HG02884 (cell line): ENCODE results near the gene MPG.

Experiments
- ATAC-seq: cut with Tn5 transposase; IDR thresholded peaks from one replicate; pipeline ENCODE4 v1.9.1; 2021; ENCODE audit warnings: mild to moderate bottlenecking, moderate library complexity; ENCODE audit not compliant: unreplicated experiment

The MPG gene

DNA sequence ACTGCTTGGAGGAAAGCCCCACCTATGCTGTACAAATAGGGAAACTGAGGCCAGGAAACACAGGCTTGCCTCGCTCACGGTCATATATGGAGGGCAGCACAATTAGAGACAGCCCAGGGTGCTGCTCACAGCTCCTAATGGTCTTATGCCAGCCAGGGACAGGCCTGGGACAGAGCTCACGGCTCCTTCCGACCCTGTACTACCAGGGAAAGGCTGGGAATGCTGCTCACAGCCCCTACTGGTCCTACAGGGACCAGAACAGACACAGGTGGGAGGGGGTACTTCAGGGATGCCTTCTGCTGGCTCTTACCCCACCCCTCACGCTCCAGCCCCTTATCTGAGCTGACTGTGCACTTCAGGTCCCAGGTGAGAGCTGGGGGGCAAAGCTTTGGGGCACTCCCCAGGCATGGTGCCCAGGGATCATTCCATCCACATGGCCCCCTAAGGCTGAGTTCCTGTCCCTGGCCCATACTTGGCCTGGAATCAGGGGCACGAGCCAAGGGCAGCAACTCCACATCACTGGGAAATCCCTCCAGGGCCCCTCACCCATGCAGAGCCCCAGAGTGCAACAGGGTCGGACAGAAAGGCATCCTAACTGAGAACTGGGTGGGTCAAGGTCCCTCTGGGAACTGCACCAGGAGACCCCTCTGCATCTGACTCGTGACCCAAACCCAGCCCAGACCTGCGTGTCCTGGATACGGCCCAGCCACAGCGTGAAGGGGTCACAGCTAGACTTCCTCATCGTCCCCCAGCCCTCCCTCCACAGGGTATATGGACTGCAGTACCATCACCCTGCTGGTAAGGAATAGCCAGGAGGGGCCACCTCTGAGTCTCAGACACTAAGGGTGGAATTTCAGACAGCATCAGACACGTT, 11.5 kb upstream of the MPG start:
- ATAC-seq = no peak

DNA sequence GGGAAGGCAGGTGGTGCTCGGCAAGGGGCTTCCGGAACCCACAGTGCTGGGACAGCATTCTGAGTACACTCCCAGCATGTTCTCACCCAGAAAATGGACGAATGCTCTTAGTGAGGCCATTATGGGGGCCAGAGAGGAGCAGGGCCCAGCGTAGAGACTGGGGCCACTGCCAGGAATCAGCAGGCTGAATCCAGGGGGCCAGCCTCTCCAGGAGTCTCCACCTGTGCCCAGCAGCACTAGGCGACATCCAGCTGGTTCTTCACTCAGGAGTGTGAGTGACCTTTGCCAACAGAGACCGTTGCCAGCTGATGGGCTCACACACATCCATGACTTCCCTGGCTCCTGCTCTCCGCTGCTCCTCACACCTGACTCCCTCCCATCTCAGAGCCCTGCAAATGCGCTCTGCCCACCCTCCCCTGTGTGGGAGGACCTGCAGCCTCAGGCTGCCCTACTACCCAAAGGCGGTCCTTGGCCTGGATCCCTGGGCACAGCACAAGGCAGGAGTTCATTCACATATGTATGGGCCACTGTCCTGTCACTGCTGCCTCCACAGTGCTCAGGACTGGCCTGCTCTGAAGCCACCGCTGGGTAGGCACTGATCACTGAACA, 10.7 kb upstream of the MPG start:
- no peak for ATAC-seq

DNA sequence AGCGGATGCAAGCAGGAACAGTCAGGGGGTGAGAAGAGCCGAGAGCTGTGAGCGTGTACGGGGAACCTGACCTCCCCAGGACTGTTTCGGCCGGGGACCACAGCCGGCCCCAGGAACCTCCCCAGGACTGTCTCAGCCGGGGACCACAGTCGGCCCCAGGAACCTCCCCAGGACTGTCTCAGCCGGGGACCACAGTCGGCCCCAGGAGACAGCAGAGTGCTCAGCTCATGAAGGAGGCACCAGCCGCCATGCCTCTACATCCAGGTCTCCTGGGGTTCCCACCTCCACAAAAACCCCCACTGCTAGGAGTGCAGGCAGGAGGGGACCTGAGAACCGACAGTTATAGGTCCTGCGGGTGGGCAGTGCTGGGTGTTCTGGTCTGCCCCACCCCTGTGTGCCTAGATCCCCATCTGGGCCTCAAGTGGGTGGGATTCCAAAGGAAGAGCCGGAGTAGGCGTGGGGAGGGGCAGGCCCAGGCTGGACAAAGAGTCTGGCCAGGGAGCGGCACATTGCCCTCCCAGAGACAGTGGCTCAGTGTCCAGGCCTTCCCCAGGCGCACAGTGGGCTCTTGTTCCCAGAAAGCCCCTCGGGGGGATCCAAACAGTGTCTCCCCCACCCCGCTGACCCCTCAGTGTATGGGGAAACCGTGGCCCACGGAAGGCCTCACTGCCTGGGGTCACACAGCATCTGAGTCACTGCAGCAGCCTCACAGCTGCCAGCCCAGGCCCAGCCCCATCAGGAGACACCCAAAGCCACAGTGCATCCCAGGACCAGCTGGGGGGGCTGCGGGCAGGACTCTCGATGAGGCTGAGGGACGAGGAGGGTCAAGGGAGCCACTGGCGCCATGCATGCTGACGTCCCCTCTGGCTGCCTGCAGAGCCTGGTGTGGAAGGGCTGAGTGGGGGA, 9.9 kb upstream of the MPG start:
- ATAC-seq = no peak

DNA sequence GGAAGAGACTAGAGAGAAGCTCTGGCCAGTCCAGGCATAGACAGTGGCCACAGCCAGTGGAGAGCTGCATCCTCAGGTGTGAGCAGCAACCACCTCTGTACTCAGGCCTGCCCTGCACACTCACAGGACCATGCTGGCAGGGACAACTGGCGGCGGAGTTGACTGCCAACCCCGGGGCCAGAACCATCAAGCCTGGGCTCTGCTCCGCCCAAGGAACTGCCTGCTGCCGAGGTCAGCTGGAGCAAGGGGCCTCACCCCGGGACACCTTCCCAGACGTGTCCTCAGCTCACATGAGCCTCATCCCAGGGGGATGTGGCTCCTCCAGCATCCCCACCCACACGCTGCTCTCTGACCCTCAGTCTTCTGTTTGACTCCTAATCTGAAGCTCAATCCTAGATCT, 8.8 kb upstream of the MPG start:
- ATAC-seq = no peak

DNA sequence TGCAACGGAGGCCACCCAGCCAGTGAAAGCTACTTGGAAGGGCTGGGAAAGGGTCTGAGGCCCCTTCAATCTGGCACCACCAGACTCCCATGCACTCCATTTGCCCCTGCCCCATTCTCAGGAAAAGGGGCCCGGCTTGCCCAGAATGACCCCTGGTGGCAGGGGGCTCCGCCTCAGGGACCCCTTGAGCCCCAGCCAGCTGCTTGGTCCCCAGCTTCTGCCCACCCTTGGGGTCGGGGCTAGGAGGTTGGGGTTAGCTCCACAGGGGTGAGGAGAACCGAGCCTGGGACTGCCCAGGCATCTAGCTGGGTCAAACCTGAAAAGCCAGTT, 6.8 kb upstream of the MPG start:
- ATAC-seq = no peak

DNA sequence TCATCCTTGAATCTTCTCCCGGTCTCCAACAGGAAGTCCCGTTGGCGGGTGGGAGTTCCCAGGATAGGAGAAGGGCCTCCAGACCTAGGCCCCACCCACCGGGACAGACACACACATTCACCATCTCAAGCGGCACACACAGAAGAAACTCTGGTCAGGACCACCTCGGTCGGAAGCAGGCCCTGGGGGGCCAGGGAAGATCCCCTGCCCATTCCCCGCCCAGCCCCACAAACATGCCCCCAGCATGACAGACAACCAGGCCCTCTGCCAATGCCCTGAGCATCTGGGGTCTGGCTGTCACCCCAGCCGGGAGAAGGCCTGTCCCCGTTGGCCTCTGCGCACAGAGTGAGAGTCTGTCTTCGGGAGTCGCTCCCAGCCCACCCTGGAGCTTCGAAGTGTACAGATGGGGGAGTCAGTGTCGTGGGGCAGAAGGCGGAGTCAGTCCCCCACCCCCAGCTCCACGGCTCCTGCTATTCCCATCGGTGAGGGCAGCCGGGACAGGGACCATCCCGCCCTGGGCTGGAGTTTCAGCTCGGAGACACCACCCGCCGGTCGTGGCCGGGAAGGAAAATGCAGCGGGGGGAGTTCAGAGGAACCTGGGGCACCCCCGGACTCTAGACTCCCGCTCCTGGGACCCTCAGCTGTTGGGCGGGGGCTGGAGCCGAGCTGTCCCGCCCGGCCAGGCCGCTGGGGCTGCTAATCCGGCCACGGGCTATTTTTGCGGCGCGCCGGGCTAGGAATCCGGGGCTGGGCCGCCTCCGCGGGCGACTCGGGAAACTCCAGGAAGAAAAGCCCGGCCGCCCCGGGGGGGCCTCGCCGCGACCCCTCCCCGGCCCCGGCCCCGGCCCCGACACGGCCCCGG, 6.3 kb upstream of the MPG start:
- no peak for ATAC-seq

DNA sequence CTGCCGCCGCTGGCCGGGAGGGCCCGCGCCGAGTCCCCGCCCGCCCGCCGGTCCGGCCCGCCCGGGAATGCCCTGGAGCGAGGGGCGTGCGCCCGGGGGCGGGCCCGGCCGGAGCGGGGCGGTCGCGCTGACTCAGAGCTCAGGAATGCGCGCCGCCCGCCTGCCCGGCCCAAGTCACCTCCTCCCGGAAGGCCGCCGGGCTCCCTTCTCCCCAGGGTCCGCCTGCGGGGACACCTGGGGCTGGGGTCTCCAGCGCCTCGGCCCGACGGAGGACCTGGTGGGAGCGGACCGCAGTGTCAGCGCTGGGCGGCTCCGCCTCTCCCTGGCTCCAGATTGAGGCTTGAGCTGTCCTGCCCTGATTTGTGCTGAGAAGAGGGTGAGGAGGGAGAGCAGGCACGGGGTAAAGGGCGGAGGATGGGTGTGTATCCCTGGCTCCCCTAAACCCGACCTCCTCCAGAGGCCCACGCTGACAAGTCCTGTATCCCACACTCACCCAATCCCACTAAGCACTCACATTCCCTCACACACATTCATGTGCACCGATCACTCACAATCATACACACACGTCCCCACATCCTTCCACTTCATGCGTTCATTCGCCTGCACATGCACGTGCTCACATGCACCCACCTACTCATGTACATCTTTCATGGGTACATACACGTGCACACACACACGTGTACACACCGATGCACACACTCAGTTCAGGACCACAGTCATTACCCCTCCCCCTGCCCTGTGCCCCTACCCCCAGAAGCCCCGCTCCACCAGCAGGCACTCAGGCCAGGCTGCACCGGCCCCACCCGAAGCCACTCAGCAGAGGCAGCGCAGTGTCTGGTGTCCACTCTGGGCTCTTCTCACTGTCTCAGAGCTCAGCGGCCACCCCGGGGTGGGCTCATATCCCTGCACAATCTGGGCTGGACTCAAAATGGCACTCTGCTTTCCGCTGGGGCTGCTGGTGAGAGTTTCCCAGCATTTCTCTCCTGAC, 5.2 kb upstream of the MPG start, which contains the start of gene RHBDF1:
Gene RHBDF1 (minus strand): TSS at position 71 of the 988 bp plus-strand sequence. CDS start 7,616 bp downstream, outside the sequence.
- no peak for ATAC-seq

DNA sequence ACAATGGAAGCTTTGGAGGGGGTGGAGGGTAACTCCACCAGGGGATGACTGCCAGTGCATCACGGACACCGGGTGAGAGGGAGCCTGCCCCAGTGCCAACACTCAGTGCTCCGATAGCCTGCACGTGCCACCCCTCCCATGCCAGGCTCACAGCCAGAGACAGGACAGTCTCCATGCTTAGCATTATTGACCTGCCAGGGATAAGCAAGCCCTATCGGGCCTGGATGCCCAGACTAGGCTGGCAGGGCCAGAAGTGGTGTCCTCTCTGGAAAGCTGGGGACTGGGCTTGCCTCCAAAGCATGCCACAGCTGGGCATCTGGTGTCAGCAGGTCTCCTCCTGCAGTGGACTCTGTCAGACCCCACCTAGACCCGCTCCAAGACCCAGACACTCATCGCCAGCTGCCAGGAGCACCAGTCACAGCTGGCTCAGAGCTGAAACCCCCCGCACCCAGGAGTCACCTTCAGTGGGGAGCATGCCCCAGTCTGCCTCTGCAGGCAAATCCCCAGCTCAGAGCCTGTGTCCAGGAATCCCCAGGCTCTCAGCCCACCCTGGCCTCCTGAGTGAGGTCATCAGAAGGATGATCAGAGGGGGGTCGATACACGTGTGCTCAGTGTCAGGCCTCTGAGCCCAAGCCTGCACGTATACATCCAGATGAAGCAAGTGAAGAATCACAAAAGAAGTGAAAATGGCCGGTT, 3.8 kb upstream of the MPG start:
- no peak for ATAC-seq

DNA sequence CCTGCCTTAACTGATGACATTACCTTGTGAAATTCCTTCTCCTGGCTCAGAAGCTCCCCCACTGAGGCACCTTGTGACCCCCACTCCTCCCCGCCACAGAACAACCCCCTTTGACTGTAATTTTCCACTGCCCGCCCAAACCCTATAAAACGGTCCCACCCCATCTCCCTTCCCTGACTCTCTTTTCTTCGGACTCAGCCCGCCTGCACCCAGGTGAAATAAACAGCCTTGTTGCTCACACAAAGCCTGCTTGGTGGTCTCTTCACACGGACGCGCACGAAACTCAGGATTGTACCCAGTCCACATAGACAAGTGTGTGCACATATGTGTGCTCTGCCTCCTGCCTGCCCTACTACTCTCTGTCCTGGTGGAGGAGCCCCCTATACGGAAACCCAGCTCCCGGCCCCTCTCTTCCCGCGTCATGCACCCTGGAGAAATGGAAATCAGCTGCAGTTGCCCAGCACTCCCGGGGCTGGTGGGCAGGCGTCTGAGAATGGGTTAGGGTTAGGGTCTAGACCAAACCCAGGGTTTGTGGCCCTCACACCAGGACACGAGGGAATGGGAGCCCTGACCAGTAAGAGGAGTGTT, 3.2 kb upstream of the MPG start:
- ATAC-seq = no peak

DNA sequence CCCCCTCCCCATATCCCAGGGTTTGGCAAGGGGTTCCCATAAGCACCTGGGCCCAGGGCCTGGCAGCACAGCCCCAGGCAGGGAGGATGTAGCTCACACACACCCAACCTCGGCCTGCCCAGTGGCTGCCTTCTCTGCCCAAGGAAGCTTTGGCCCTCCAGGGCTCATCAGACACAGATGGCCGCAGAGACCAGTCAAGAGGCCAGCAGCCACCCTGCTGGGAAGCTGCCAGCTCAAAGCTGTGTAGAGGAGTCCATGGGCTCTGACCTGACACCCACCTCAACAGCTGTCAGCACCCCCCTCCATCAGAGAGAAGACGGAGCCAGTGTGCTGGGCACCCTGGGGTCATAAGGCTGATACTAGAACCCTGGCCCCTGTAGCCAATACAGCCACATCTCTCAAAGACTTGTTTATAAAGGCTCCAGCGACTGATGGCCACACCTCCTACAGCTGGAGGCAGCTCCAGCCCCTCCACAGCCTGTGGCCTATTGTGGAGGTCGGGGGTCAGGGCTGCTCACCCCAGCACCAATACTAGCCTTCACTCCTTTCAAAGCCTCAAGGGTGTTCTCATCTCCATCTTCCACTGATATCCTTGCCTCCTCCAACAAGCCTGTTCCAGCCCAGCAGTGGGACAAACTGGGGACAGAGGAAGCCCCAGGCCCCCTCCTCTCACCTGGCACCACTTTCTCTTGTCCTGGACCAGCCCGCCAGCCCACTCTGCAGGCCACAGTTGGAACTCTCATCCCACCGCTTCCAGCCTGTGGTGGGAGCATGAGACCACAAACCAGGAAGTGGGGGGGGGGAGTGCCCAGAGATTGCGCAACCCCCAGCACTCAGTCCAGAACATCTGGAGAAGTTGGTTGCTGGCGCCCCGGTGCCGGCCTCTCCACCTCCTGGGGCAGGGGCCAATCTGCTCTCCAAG, 2.2 kb upstream of the MPG start:
- ATAC-seq = no peak

DNA sequence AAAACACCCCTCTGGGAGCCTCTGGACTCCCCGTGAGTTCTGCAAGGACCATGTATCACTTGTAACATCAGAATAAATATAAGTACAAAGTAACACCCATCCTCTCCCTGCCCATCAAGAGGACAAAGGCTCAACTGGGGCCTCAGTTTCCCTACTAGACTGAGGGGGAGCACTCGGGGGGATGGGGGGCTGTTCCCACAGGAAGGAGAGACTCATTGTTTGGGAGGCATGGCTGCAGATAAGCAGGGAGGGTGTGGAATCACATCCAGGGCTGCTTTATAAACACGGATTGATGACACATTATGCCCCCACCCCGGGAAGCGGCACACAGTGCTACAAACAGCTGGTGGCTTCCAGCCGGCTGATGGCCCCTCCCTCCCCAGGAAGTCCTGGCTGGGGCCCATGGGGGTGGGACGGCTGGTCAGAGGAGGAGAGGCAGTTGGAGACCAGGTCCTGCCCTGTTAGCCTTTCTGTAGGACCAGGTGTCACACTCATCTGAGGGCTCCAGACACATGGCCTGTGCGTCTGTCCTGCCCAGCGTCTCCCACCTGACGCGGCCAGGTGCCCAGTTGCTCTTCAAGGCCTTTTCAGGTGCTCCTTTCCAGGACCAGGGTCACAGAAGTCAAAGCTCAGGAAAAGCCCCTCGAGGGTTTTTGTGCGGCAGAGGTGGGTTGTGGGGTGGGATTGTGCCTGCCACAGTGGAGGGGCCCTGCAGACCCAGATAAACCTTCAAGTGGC, 1.3 kb upstream of the MPG start:
- no peak for ATAC-seq

DNA sequence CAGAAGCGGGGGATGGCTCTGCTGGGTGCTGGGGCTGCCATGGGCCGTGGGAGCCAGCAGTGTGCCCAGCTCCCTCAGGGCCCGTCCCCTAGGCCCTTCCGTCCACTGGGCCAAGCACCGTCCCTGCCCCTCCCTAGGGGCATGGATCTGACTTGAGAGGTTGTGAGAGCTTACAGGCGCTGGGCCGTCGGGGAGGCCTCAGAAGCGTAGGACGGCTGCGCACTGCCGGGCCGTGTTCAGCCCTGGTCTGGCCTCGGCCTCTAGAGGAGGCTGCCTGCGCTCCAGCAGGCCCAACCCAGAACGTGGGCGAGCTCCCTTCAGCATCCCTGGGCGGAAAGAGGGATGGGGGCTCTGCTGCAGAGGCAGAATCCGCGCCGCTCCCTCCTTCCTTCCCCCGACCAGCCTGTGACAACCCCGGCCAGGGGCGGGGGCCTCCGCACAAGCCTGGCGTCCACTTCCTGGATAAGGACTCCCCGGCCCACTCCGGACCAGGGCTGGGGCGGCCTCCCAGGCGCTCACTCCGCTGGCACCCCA, 685 bp upstream of the MPG start:
- peak; percentile 24 for ATAC-seq

DNA sequence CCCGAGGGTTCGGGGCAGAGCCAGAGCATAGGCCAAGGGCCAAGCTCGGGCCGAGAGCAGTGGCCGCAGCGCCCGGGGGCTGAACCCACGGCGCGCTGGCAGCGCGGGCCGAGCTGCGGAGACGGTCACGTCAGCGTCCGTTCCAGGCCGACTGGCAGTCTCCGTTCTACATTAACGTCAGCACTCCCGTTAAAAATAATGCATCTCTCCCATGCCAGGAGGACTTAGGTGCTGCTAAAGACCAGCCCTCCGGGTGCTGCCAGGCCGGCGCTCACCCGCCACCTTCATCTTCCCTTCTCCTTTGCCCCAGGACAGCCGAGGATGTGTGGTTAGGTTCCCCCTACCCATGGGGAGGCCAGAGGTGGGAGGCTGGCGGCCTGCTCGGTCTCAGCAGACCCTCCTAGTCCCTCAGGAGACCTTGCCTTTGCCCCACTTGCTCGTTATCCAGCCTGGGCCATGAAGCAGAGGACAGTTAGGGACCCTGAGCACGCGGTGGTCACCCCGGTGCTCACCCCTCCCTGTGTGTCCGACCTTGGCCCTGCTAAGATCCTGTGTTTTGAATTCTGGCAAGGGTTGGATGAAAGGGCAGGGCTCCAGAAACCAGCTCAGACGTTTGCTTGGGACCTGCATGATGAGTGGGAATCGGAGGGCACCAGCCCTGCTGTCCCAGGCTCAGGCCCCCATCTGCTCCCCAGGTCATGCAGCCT, 572 bp downstream of the MPG start:
- ATAC-seq = no peak

DNA sequence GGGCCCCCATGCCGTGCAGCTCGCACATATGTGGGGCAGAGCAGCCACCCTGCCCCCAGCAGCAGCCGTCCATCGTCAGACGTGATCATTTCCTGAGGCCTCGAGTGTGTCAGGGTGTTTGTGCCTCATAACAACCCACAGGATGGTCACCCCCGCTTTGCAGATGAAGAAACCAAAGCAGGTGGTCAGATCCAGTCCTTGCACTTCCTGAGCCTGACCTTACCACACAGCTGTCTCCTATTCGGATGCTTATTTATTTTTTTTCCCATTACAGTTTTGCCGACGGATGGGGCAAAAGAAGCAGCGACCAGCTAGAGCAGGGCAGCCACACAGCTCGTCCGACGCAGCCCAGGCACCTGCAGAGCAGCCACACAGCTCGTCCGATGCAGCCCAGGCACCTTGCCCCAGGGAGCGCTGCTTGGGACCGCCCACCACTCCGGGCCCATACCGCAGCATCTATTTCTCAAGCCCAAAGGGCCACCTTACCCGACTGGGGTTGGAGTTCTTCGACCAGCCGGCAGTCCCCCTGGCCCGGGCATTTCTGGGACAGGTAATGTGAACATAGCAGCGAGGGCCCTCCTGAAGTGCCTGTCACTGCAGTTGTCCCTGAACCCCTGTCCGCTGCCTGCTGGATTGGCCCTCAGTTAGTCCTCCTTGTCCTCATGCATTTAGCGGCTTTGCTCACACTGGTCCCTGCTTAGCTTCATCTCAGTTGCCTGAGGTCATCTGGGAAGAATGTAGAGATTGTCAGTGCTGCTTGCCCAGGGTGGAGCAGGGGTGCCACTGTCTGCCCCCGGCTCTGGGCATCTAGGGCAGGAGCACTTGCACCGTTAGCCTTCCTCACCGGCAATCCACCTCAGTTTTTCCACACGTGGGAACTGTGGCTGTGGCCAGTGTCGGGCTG, 1.4 kb downstream of the MPG start:
- ATAC-seq = no peak
